Measurements from ENCODE around the gene KCNK6. TPM values are rescaled to one million over a fixed set of nuclear protein-coding genes. Genes with fewer than 3 reads are reported as not detected.

KCNK6 gene
- 5.4 and 6.5 TPM in 2 replicates for total RNA-seq (2021)
- long read RNA-seq, full-length matches to known transcripts: 15 of 32 reads
- long read RNA-seq, partial matches to known transcripts: 2 of 32 reads
- long read RNA-seq, other reads (novel, unspliced or antisense): 15 of 32 reads

GRCh38 chr19:38319421-38320258, at the start of gene KCNK6:
Gene KCNK6 (plus strand): TSS chr19:38319845. CDS start chr19:38319951, 106 bp downstream.
- Histone ChIP-seq H3K79me2 (ENCODE audit: insufficient read depth, low read length) (no peaks in the 10 kb centered on the region), H4K91ac (ENCODE audit: insufficient read length, low read depth, low read length) (no peak within 1 kb of the TSS), H2BK20ac (ENCODE audit: low read depth, low read length, poor library complexity, severe bottlenecking) (no peak within 1 kb of the TSS), H3K27me3 (ENCODE audit: insufficient read depth, low read length) (peaks cover 9% of the 10 kb centered on the region; the same call in 1 of the 2 replicates), H2BK15ac (ENCODE audit: low read depth, low read length) (no peak within 1 kb of the TSS), H3K79me1 (ENCODE audit: insufficient read depth, low read depth, low read length, poor library complexity, severe bottlenecking) (no peaks in the 10 kb centered on the region), H4K20me1 (ENCODE audit: control insufficient read depth, insufficient read depth, insufficient read length) (no peaks in the 10 kb centered on the region), H3K23ac (ENCODE audit: insufficient read length, low read depth, low read length) (no peak within 1 kb of the TSS), H3K4ac (ENCODE audit: low read depth, low read length) (no peak within 1 kb of the TSS), H3K4me1 (ENCODE audit: insufficient read depth, low read length) (no peaks in the 10 kb centered on the region), H4K8ac (replicated peaks; ENCODE audit: insufficient read length, low read depth, low read length) (no peak within 1 kb of the TSS), H2BK120ac (ENCODE audit: low read depth, low read length, poor library complexity, severe bottlenecking) (no peak within 1 kb of the TSS), H3K18ac (ENCODE audit: insufficient read length, low read depth, low read length) (no peak within 1 kb of the TSS), H2BK12ac (ENCODE audit: insufficient read length, low read depth, low read length) (no peak within 1 kb of the TSS), H3K27ac (ENCODE audit: insufficient read length, low read depth, low read length) (no peak within 1 kb of the TSS), H3T11ph (ENCODE audit: low read length) (no peak within 1 kb of the TSS), H3K9me3 (ENCODE audit: control insufficient read depth, low read depth, low read length) (no peaks in the 10 kb centered on the region), H4K5ac (ENCODE audit: insufficient read length, low read depth, low read length) (no peak within 1 kb of the TSS), H3K23me2 (ENCODE audit: insufficient read length, low read depth, low read length, poor library complexity, severe bottlenecking) (peaks cover 20% of the 10 kb centered on the region), H3K4me2 (ENCODE audit: insufficient read depth, insufficient read length, low read length) (peak within 1 kb of the TSS; percentile 65), H2AK5ac (ENCODE audit: insufficient read length, low read length) (no peak within 1 kb of the TSS), H3K9ac (ENCODE audit: extremely low read depth, insufficient read length, low read length) (no peak within 1 kb of the TSS), H2AFZ (ENCODE audit: low read length) (no peak within 1 kb of the TSS), H3K56ac (ENCODE audit: insufficient read length, low read depth, low read length) (no peak within 1 kb of the TSS), H2BK5ac (ENCODE audit: insufficient read length, low read length) (no peak within 1 kb of the TSS), H3K14ac (ENCODE audit: insufficient read depth, low read length) (no peak within 1 kb of the TSS)
- TF ChIP-seq, protein P1, sequence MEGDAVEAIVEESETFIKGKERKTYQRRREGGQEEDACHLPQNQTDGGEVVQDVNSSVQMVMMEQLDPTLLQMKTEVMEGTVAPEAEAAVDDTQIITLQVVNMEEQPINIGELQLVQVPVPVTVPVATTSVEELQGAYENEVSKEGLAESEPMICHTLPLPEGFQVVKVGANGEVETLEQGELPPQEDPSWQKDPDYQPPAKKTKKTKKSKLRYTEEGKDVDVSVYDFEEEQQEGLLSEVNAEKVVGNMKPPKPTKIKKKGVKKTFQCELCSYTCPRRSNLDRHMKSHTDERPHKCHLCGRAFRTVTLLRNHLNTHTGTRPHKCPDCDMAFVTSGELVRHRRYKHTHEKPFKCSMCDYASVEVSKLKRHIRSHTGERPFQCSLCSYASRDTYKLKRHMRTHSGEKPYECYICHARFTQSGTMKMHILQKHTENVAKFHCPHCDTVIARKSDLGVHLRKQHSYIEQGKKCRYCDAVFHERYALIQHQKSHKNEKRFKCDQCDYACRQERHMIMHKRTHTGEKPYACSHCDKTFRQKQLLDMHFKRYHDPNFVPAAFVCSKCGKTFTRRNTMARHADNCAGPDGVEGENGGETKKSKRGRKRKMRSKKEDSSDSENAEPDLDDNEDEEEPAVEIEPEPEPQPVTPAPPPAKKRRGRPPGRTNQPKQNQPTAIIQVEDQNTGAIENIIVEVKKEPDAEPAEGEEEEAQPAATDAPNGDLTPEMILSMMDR (conservative IDR thresholded peaks at IDR 0.05): no peak
- Mint-ChIP-seq H3K4me3 (peak within 1 kb of the TSS; percentile 67 to 86), H3K27ac (no peak within 1 kb of the TSS), H3K36me3 (ENCODE audit: insufficient read depth in 1 of 3, low read depth in 3 of 3) (no peaks in the 10 kb centered on the region; a peak in 1 of 7 replicates), H3K9me3 (no peaks in the 10 kb centered on the region; a peak in 1 of 5 replicates), H3K4me1 (peaks cover 14 to 31% of the 10 kb centered on the region in 2 experiments), H3K27me3 (ENCODE audit: low read depth) (peaks cover 51% of the 10 kb centered on the region)
- DNase-seq: peak; percentile 78
- WGBS (ENCODE audit: extremely low coverage, insufficient read length, low lambda C conversion rate): no CpG with 5 or more reads among the region's 76 CpGs

All from H9 (cell line).